Testis (tissue), 3 donors: ENCODE data around the gene UBAC1. TPM values are rescaled to one million over a fixed set of nuclear protein-coding genes. Genes with fewer than 3 reads are reported as not detected.
"Not testable (repeated sequence)": the region's sequence is repeated elsewhere in the genome, so short reads cannot be mapped to it uniquely, and the experiment has no call there.

Experiments used
- DNase-seq: peaks from one replicate; pipeline ENCODE4 v3.0.0-alpha.2; 2019
- H3K27ac ChIP-seq, 2 donors: fragments of 200-600 bp; sonication (generic); one replicate each; pipeline ENCODE4 v1.5.1; 2019
- H3K27me3 ChIP-seq: fragments of 200-600 bp; sonication (generic); one replicate; pipeline ENCODE4 v1.5.1; 2019
- H3K36me3 ChIP-seq: fragments of 200-600 bp; sonication (generic); one replicate; pipeline ENCODE4 v1.5.1; 2017; ENCODE audit warnings: low read depth; ENCODE audit errors: missing control alignments
- H3K4me1 ChIP-seq: fragments of 200-600 bp; sonication (generic); one replicate; pipeline ENCODE4 v1.5.1; 2019
- H3K4me3 ChIP-seq, 2 donors: fragments of 200-600 bp; sonication (generic); one replicate each; pipeline ENCODE4 v1.5.1; 2017 to 2019
- H3K9me3 ChIP-seq: fragments of 200-600 bp; sonication (generic); one replicate; pipeline ENCODE4 v1.5.1; 2017
- POLR2A ChIP-seq: fragments of 450-650 bp; IDR thresholded peaks from one replicate; pipeline ENCODE4 v1.6.1; 2017; ENCODE audit warnings: antibody characterized with exemption, mild to moderate bottlenecking, moderate library complexity
- WGBS, 2 donors: methylation state at CpG; one replicate each; pipeline ENCODE4 v1.1.5; 2018; 5-methylcytosine and 5-hydroxymethylcytosine counted together
- intact Hi-C: fragments of 100-400 bp; cut with DNase I; formaldehyde crosslinking; loops from one replicate; pipeline ENCODE4 v1.15.1; 2023; ENCODE audit warnings: low total_unique reads
- polyA plus RNA-seq: library from polyadenylated mRNA; stranded (reverse); fragments of 350-450 nt; fragmentation: Illumina TruSeq; extraction: RNeasy Lipid Tissue Mini Kit (QIAGEN cat#74804); gene quantifications from one replicate; pipeline ENCODE4 v1.2.3, GENCODE V29; 2014; ENCODE audit warnings: low read depth, low replicate concordance; ENCODE audit not compliant: insufficient read depth
- total RNA-seq, 2 donors: library from RNA; depleted of rRNA; stranded (reverse); fragments of >200 nt; gene quantifications; one replicate each; pipeline ENCODE4 v1.2.3, GENCODE V29; 2016
- TF ChIP-seq, protein P1 (sequence below), 3 experiments: fragments of 450-650 bp in 2 of 3; fragments of 200-600 bp in 1 of 3; sonication (generic) in 1 of 3; IDR thresholded peaks; one replicate each; pipeline ENCODE4 v1.5.1; 2016 to 2019; ENCODE audit warnings: antibody characterized with exemption in 3 of 3, mild to moderate bottlenecking in 2 of 3, moderate library complexity in 1 of 3

The UBAC1 gene
- total and polyA plus RNA-seq, 3 donors from 2014 or later, result 82.2 to 99.5 (median 92.5) TPM

DNA sequence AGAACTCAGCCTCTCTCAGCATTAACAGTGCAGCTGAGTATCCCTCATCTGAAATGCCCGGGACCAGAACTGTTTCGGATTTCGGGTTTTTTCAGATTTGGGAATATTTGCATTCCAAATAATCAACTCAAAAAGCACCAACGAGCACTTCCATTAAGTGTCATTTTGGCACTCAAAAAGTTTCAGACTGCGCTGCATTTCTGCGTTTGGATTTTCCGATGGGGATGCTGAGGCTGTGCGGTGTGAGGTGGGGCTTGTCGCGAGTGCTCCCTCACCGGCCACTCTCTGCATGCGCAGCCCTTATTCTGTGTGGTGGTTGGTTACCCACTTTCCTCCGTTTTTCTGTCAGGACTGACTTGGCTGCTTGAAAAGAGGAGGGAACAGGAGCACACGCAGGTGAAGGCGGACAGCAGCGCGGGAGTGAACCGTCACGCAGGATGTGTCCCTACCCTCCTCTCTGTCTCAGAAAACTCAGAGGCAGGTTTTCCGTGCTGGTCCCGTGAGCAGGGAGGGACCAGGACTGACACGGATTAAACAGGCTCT lies 8.4 kb downstream of the UBAC1 start:
- Histone ChIP-seq H3K9me3 (no peaks in the 10 kb centered on the region), H3K27me3 (no peaks in the 10 kb centered on the region), H3K4me3 (no peak overlapping the region), H3K27ac (no peak overlapping the region), H3K36me3 (no peaks in the 10 kb centered on the region), H3K4me1 (no peaks in the 10 kb centered on the region)
- intact Hi-C loops, result no loop called here
- DNase-seq, result no peak
- TF ChIP-seq, protein P1, sequence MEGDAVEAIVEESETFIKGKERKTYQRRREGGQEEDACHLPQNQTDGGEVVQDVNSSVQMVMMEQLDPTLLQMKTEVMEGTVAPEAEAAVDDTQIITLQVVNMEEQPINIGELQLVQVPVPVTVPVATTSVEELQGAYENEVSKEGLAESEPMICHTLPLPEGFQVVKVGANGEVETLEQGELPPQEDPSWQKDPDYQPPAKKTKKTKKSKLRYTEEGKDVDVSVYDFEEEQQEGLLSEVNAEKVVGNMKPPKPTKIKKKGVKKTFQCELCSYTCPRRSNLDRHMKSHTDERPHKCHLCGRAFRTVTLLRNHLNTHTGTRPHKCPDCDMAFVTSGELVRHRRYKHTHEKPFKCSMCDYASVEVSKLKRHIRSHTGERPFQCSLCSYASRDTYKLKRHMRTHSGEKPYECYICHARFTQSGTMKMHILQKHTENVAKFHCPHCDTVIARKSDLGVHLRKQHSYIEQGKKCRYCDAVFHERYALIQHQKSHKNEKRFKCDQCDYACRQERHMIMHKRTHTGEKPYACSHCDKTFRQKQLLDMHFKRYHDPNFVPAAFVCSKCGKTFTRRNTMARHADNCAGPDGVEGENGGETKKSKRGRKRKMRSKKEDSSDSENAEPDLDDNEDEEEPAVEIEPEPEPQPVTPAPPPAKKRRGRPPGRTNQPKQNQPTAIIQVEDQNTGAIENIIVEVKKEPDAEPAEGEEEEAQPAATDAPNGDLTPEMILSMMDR (IDR thresholded peaks at IDR 0.05), result no peak
- TF ChIP-seq POLR2A, result no peak
- WGBS, 2 donors, result 91 to 94% methylated on average over 17 to 22 of the region's 22 CpGs

DNA sequence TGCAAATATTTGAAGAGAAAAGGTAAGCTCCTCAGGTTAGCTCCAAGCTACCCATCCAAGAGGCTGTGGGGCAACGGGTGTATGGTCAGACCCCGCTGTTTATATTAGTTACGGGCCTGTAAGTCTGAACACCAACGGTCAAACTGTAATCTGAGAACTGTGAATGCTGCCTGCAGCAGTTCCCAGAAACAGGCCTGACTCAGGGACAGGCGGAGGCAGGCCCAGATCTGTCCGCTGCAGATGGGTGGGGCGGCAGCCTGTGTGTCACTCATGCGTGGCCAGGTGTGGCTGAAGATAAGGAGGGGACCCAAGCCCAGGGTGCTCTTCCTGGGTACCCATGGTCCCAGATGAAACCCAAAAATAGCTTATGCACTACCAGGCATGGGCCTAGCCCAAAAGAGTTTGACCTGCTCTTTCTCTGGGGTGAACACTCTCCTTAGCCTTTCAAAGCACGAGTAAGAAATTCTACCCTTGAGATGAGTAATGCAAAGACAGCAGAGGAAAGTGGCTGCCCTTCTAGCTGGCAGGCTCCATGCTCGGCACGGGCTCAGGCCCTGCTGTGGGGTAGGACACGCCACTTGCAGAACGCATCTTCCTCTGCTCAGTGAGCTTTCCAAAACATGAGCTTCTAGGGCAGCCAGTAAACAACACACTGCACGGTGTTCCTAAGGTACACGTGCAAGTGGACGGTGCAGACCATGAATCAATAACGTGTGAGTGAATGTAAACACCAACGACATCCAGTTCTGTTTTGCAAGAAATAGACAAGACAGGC lies 9.1 kb downstream of the UBAC1 start:
- Histone ChIP-seq H3K9me3 (no peaks in the 10 kb centered on the region), H3K27ac (no peak overlapping the region), H3K4me1 (no peaks in the 10 kb centered on the region), H3K36me3 (no peaks in the 10 kb centered on the region), H3K27me3 (no peaks in the 10 kb centered on the region), H3K4me3 (no peak overlapping the region)
- 83 to 85% methylated on average over 18 of the region's 18 CpGs for WGBS, 2 donors
- no peak for DNase-seq
- intact Hi-C loops, result no loop called here
- TF ChIP-seq, protein P1 (IDR thresholded peaks at IDR 0.05), result no peak
- TF ChIP-seq POLR2A, result no peak

DNA sequence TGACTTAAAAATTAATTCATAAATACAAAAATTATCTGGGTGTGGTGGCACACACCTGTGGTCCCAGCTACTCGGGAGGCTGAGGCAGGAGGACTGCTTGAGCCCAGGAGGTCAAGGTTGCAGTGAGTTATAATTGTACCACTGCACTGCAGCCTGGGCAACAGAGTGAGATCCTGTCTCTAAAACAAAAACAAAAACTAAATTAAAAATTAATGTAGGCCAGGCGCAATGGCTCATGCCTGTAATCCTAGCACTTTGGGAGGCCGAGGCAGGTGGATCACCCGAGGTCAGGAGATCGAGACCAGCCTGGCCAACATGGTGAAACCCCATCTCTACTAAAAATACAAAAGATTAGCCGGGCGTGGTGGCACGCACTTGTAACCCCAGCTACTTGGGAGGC lies 9.9 kb downstream of the UBAC1 start:
- intact Hi-C loops, DNase-seq, H3K4me3 ChIP-seq, H3K27me3 ChIP-seq, H3K27ac ChIP-seq, H3K36me3 ChIP-seq, H3K9me3 ChIP-seq, H3K4me1 ChIP-seq: not testable (repeated sequence)
- 97 to 98% methylated on average over 8 of the region's 8 CpGs for WGBS, 2 donors

DNA sequence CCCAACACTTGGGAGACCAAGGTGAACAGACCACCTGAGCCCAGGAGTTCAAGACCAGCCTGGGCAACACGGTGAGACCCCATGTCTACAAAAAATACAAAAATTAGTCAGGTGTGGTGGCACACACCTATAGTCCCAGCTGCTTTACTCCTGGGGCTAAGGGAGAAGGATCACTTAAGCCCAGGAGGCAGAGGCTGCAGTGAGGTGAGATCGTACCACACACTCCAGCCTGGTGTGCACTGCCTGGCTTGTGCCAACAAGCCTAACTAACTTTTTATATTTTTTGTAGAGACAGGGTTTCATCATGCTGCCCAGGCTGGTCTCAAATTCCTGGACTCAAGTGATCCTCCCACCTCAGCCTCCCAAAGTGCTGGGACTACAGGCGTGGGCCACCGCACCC lies 10.3 kb downstream of the UBAC1 start:
- H3K36me3 ChIP-seq, DNase-seq, H3K27me3 ChIP-seq, H3K4me1 ChIP-seq, H3K4me3 ChIP-seq, H3K9me3 ChIP-seq, intact Hi-C loops, H3K27ac ChIP-seq: not testable (repeated sequence)
- WGBS, 2 donors, result 95 to 96% methylated on average over 4 of the region's 4 CpGs

DNA sequence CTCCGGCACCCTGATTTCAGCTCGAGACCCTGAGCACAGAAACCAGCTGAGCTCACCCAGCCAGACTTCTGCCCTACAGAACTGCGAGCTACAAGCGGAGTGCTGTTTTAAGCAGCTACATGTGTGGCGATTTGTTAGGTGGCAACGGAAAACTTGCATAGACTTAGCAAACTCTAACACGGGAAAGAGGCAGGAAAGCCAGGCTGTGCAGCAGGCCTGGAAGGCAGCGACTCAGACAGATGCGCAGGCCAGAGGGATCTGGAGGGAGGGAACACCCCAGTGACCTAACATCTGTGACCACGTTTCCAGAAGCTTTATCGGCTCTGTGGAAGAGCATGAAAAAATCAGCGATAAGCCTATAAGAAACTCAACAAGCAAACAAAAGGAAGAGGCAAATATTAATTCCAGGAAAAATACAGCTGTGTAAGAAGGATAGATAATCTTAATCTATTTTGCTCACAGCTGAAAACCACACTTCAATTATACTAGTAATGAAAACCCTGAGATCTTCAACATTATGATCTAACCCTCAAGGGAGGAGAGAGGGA lies 11.0 kb downstream of the UBAC1 start:
- intact Hi-C loops, result no loop called here
- TF ChIP-seq, protein P1 (IDR thresholded peaks at IDR 0.05), result no peak
- no peak for TF ChIP-seq POLR2A
- H3K27me3 ChIP-seq, result no peaks in the 10 kb centered on the region
- no peak overlapping the region for H3K4me3 ChIP-seq
- 85 to 88% methylated on average over 12 of the region's 12 CpGs for WGBS, 2 donors
- H3K9me3 ChIP-seq, result no peaks in the 10 kb centered on the region
- no peak overlapping the region for H3K27ac ChIP-seq
- DNase-seq, result no peak
- no peaks in the 10 kb centered on the region for H3K4me1 ChIP-seq
- H3K36me3 ChIP-seq, result no peaks in the 10 kb centered on the region
